SHP77 (cell line): ENCODE results near the gene PSME1.
A peak's percentile ranks its signal among the peaks of the same experiment; 100 is the strongest.

Experiments
- DNase-seq, 2 experiments: peaks; one replicate each; lab custom pipeline; 2025; lab: John Stamatoyannopoulos, UW

PSME1 gene

DNA sequence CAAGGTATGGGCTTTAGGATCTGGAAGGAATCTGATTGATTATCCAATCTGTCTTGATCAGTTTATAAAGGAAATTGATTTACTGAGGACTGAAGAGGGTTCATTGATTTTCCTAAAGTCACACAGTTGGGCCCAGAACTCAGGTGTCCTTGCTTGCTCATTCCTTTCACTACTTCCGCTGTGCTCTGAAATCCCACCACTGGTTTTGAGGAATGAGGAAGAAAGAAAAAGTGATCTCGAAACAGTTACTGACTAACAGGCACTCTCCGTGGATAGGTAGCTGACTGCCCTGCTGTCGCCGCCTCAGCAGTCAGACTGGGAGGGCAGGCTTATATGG, 5.6 kb upstream of the PSME1 start, which contains the start of gene FITM1:
Gene FITM1 (plus strand): TSS at position 280 of the 337 bp plus-strand sequence. CDS start 905 bp downstream, outside the sequence.
- DNase-seq = no peak

DNA sequence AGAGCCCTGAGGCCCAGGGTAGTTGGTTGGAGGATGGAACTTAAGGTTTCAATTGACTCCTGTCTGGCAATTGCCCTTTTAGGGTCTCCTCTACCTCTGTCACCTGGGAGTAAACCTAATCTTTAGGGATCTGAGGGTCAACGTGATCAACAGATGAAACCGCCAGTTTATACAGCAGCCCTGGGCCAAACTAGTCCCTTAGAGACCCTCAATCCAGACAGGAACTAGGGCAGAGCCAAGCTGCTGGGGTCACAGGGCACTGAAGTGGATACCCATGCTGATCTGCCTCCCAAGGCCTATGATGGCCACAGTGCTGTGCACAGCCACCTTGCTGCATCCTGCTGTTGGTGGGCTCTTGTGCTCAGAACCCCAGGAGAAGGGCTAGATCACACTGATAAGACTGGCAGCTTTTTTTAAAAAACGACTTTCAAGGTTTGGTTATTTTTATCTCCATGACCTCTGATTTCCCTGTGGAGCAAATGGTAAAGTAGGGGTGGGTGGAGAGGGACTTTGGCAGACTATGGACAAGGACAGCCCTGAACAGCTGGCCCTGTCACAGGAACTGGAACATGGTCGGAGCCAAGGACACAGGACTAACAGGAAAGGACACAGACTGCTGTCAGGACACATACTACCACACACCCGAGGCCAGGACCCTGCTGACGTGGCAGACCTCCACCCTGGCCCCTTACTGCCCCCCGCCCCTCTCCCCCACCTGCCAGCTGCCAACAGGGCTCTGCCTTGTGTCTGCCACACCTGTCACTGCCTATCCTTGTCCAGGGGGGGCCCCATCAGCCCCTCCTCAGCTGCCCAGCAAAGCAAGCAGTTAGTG, 5.1 kb upstream of the PSME1 start:
- DNase-seq = peak; percentile 46 to 73

DNA sequence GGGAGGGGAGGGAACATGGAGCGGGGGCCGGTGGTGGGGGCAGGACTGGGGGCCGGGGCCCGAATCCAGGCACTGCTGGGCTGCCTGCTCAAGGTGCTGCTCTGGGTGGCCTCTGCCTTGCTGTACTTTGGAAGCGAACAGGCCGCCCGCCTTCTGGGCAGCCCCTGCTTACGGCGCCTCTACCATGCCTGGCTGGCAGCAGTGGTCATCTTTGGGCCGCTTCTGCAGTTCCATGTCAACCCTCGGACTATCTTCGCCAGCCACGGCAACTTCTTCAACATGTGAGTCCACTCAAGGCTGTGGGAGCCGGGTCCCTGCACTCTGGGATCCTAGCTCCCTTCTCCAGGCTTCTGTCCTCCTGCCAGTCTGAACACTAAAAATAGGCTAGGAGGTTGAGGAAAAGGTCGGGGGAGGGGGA, 4.4 kb upstream of the PSME1 start:
- no peak for DNase-seq

DNA sequence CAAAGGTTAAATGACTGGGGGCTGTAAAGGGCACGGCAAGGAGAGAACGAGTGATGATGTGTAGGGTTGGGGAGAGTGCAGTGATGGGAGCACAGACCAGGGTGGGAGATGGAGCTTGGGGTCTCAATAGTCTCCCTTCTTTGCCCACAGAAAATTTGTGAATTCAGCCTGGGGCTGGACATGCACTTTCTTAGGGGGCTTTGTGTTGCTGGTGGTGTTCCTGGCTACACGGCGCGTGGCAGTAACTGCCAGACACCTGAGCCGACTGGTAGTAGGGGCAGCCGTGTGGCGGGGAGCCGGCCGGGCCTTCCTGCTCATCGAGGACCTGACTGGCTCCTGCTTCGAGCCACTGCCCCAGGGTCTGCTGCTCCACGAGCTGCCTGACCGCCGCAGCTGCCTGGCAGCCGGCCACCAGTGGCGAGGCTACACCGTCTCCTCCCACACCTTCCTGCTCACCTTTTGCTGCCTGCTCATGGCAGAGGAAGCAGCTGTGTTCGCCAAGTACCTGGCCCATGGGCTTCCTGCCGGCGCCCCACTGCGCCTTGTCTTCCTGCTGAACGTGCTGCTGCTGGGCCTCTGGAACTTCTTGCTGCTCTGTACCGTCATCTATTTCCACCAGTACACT, 3.8 kb upstream of the PSME1 start:
- DNase-seq = peak; percentile 36 to 52

DNA sequence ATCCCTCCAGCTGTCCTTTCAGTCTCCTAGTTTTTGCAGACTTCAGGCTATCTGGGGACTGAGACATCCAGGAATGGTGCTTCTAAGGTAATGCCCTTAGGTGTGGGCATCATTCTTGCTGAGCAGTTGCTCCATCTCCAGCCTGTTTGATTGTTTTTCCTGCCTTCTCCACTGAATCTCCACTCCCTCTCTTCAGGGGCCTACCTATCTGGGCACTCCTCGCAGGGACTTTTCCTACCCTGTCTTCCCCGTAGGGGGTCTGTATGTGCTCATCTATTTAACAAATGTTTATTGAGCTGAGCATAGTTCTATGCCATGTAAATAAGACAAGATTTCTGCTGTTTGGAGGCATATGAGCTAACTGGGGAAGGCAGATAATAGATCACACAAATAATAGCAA, 3.0 kb upstream of the PSME1 start:
- DNase-seq = no peak

DNA sequence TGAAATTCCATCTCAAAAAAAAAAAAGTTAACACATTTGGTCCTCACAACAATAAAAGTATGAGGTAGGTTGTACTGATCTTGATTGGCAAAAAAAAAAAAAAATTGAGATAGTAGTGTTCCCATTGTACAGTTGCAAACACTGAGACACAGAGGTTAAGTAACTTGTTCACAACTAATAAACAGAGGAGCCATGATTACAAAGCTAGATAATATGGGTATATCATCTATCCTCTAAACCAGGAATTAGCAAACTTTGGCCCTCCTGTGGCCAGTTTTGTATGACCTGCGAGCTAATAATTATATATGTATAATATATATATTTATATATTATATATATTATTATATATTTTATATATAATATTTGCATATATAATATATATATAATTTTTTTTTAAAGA, 2.3 kb upstream of the PSME1 start:
- no peak for DNase-seq

DNA sequence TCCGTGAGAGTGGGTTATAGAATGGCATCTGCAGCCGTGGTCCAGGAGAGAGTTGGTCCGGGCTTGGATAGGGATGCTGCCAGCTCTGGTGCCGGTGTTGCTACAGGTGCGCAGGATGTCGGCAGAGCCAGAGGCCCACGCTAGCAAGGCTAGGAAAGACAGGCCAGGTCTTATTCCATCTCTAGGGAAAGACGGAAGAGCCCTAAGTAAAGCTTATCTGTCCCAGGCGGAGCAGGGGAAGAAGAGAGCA, 485 bp upstream of the PSME1 start:
- no peak for DNase-seq

DNA sequence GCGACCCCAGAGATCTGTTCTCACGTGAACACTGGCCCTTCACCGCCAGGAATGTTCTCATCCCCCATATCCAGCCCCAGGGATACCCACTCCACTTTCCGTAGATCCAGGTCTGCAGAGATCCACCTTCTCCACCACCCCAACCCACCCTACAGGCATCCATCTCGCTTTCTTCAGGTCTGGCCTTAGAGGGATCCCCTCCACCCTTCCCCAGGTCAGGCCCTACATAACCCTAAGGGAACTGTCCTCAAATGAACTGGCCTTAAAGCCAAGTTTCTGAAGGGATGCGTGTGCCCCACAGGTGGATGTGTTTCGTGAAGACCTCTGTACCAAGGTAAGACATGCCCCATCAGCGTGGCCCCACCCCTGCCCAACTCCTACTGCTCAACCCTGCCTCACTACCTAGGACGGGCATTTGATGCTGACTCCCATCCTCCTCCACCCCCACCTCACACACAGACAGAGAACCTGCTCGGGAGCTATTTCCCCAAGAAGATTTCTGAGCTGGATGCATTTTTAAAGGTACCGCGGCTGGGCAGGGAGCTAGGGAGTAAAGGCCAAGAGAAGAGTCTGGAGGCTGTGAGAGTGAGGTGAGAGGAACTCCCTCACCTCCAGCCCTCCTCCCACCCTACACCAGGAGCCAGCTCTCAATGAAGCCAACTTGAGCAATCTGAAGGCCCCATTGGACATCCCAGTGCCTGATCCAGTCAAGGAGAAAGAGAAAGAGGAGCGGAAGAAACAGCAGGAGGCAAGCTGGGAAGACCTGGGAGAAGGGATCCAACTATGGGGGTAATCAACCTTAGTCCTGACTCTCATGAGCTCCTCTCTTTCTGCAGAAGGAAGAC, 912 bp downstream of the PSME1 start:
- peak in 1 of 2 experiments; percentile 19 for DNase-seq

DNA sequence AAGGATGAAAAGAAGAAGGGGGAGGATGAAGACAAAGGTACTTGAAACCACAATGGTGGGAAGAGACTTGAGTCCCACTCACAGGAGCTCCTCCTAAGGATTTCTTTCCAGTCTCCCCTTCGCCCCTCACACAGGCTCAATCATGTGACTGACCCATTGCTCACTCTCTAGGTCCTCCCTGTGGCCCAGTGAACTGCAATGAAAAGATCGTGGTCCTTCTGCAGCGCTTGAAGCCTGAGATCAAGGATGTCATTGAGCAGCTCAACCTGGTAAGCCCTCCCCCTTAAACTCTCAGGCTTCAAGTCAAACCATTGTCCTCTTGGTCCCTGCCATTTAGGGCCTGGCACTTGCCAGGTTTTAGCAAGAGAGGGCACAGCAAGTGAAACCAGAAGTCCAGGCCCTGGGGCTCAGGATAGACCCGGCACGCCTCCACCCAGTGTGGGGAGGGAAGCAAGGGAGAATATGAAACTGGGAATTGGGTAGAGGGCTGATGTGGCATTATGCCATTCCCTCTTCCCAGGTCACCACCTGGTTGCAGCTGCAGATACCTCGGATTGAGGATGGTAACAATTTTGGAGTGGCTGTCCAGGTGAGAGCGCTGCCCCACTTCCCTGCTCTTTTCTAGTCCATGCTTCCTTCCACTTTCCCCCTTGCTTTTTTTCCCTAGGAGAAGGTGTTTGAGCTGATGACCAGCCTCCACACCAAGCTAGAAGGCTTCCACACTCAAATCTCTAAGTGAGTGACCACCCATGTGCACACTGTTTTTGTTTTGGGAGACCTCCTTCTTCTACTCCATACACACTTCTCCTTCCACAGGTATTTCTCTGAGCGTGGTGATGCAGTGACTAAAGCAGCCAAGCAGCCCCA, 1.8 kb downstream of the PSME1 start:
- no peak for DNase-seq

DNA sequence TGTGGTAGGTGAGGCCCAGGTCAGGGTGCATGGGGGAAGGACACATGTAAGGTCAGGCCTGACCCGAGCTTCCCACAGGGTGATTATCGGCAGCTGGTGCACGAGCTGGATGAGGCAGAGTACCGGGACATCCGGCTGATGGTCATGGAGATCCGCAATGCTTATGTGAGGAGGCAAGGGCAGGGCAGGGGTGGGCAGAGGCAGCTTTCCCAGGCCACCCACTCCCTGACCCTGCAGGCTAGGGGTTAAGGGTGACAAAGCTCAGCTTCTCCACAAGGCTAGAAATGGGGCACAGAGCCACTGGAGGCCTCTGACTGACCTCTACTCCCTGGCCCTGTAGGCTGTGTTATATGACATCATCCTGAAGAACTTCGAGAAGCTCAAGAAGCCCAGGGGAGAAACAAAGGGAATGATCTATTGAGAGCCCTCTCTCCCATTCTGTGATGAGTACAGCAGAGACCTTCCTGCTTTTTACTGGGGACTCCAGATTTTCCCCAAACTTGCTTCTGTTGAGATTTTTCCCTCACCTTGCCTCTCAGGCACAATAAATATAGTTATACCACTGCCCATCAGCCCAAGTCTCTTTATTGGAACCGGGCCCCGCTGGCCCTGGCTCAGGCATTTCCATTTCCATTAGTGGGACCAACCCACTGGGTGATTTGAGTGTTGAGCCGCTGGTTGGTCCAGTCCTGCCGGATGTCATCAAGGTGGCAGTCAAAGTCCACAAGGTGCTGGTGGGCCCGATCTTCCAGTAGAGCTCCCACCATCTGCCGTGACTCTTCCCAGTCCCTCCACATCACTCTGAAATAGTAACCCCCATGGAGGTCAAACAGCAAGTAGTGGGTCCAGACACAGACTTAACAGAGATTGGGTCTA, 2.6 kb downstream of the PSME1 start:
- no peak for DNase-seq

DNA sequence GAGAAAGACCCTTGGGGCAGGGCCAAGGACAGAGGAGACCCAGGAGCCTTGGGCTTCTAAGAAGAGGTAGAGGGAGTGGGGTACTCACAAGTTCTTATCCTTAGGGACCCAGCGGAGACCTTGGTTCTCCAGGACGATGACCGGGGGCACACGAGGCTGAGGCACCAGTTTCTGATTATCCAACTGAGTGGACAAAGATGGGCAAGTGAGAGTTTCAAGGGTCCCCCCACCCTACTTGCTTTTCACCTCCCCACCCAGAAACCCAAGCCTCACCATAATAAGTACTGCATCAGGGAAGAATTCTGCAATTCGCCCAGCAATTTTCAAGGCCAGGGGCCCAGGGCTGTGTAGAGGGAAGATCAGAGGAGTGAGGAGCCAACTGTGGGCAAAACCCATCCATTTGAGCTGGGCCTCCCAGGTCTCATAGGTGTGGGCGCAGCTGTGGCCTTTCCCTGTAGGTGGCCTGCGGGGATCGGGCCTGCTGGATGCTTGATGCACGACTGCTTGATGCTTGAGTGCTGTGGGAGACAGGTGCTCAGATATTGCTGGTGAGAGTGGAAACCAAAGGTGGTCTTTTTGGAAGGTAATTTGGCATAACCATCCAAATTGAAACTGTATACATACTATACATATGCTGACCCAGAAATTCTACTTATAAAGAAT, 3.4 kb downstream of the PSME1 start:
- DNase-seq = peak; percentile 37 to 48

DNA sequence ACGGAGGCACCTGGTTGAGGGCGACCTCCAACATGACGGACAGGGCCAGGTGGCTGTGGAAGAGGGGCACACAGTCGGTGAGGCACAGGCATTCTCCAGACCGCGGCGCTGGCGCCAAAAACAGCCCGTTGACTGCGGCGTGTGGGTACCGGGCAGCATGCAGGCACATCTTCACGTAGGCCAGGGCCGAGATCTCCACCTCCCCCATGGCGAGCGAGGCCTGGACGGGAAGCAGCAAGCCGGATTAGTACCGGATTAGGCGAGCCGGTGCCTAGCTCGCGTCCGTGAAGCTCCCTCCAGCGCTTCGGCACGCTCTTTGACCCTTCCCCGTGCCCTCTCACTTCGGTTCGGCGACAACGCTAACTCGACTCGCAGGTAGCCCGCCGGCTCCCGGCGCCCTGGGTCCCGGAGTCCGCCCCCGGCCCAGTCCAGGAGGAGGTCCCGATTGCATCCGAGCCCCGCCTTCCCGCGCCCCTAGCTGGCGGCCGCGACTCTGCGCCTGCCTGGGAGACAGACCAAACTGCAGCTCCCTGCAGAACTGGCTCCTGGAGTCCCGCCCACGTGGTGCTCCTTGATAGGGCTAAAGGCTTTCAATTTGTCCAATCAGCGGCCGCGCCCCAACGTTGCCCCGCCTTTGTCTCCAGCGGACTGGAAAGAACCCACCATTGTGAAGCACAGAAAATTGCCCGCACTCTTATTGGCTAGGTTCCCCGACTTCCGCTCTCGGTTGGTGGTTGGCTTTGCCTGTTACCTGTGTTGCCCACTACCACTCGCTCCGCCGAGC, 5.3 kb downstream of the PSME1 start, which contains the start of gene EMC9:
Gene EMC9 (minus strand): TSS at position 495 of the 784 bp plus-strand sequence. CDS start 287 bp downstream, at position 208.
- peak; percentile 100 for DNase-seq

DNA sequence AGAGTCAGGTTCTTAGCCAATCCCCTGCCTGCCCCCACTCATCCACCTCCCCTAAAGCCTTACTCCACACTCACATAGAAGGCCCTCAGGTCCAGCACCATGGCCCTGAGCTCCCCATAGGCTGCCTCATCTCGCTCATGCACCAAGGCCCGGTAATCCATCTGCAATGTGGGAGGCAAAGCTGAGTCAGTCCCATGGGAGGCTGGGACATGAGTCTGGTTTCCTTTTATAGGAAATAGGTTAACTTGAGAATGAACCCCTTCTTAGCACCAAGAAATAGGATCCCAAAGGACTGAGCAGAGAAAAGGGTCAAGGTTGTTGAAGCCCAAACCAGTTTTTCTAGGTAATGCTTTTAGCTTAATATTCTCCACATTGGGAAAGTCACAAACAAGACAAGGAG, 7.5 kb downstream of the PSME1 start:
- DNase-seq = no peak

DNA sequence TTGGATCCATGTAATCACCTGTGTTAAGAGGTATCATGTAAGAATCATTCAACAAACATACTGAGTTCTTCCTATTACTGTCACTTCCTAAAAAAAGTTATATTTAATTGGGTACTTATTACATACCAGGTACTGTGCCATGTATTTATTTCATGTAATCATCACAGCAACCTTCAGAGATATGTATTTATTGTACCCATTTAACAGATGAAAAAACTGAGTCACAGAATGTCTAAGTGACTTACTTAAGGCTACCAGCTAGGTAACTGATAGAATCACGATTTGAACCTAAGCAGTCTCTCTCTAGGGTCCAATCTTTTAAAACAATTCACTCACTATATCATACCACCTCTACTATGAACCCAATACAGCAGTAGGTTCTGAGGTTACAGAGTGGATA, 8.5 kb downstream of the PSME1 start:
- DNase-seq = no peak

DNA sequence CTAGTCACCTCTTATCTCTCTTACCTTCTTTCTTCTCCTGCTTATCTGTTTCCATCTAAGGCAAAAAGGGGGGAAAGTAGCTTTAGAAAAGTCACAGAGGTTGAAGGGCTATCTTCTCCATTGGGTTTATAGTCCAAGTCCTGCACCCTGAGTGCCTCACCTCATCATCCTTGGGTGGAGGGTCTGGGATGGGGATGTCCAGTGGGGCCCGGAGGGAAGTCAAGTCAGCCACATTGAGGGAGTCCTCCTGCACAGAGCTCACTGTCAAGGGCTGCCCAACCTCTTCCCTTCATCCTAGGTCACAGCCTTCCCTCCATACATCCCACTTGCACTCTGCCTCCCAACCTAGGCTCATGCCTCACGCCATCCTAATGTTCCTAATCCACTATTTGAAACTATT, 9.2 kb downstream of the PSME1 start:
- DNase-seq = no peak

DNA sequence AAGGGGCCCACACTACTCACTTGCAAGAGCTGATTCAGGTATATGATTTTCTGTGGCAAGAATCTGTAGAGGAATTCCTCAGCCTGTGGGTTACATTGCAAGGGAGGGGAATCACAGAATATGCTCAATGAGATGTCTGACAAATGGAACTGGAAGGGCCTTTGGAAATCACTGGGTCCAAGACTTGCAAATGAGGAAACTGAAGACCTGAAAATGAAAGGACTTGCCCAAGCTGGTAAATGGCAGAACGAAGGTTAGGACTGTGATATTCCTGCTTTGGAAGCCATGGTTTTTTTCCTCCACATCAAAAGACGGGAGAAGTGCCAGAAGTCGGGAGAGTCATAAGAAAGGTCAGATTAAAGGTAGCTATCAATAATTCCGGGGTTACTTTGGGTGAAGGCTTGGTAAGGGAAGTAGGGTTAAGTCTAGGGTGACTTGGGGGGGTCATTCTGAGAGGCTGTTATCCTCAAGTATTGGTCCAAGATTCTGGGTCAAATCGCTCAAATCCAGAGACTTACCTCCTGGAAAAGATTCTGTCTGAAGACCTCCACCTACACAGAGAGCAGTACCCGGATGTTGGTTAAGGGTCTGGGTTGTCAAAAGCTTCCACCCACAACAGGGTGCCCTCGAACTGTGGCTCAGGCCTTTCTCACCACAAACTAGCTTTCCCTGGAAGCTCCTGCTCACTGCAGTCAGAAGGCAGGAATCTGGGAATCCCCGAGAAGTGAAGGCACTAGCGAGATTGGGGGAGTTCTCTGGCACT, 9.9 kb downstream of the PSME1 start:
- peak in 1 of 2 experiments; percentile 55 for DNase-seq

DNA sequence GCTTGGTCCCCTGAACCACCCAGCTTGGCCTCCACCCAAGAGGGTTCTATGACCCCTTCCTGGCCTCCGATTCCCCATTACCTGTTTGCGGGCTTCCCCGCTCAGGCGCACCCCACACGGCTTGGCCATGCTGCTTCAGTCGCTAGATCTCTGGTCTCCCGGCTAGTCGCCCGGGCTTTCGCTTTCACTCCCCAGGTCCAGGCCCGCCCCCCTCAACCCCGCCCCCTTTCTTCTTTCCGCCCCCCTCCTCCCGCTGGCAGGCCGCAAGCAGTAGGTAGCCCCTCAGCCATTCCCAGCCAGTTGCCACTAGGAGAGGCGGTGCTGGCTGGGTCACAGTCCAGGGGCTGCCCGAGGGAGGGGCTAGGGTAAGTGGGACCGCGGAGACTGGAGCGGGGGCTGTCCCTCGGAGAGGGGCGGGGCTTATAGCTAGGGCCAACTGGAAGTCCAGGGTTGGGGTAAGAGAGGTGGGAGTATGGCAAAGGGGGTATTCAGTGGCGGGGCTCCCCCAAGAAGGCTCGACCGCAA, 10.5 kb downstream of the PSME1 start, which contains the start of gene PSME2:
Gene PSME2 (minus strand): TSS at position 158 of the 525 bp plus-strand sequence. CDS start 29 bp downstream, at position 129.
- peak; percentile 98 to 99 for DNase-seq
